Liver (tissue), 9 donors: ENCODE measurements around the gene DDX20. TPM values are rescaled to one million over a fixed set of nuclear protein-coding genes. Genes with fewer than 3 reads are reported as not detected.

ENCODE experiments used
- DNase-seq: peaks from one replicate; pipeline ENCODE4 v3.0.0-alpha.2; 2017; ENCODE audit warnings: low spot score
- H3K27ac ChIP-seq, 2 donors: one replicate each; pipeline ENCODE4 v1.7.0; 2013; ENCODE audit warnings: inconsistent platforms in 2 of 2, low read length in 2 of 2, control low read depth in 1 of 2, low read depth in 1 of 2, mild to moderate bottlenecking in 1 of 2
- H3K27me3 ChIP-seq, 4 donors: one replicate each; pipeline versions ENCODE4 v1.6.1 to v1.7.0; 2013; ENCODE audit warnings: low read length in 3 of 4, inconsistent platforms in 1 of 4, mild to moderate bottlenecking in 1 of 4, moderate library complexity in 1 of 4; ENCODE audit not compliant: control insufficient read depth in 4 of 4, insufficient read depth in 4 of 4
- H3K36me3 ChIP-seq, 4 donors: one replicate each; pipeline versions ENCODE4 v1.6.1 to v1.7.0; 2013; ENCODE audit warnings: low read length in 3 of 4, mild to moderate bottlenecking in 3 of 4, low read depth in 1 of 4, moderate library complexity in 1 of 4; ENCODE audit not compliant: control insufficient read depth in 4 of 4, insufficient read depth in 3 of 4
- H3K4me1 ChIP-seq, 4 donors: one replicate each; pipeline versions ENCODE4 v1.6.1 to v1.7.0; 2013; ENCODE audit warnings: low read length in 3 of 4, mild to moderate bottlenecking in 3 of 4, moderate library complexity in 1 of 4; ENCODE audit not compliant: control insufficient read depth in 4 of 4, insufficient read depth in 4 of 4
- H3K4me3 ChIP-seq, 3 donors: one replicate each; pipeline versions ENCODE4 v1.6.1 to v1.7.0; 2013; ENCODE audit warnings: low read length in 3 of 3, control low read depth in 1 of 3, low read depth in 1 of 3, mild to moderate bottlenecking in 1 of 3
- H3K9ac ChIP-seq, 2 donors: one replicate each; pipeline ENCODE4 v1.7.0; 2013; ENCODE audit warnings: low read length in 2 of 2, mild to moderate bottlenecking in 2 of 2, moderate library complexity in 2 of 2, control low read depth in 1 of 2, low read depth in 1 of 2
- H3K9me3 ChIP-seq, 4 donors: one replicate each; pipeline versions ENCODE4 v1.6.1 to v1.7.0; 2013; ENCODE audit warnings: low read length in 3 of 4; ENCODE audit not compliant: control insufficient read depth in 4 of 4
- ATF3 ChIP-seq: IDR thresholded peaks from 2 replicates; pipeline ENCODE4 v1.6.1; 2016; ENCODE audit warnings: antibody characterized with exemption
- CTCF ChIP-seq: fragments of 150-350 bp; IDR thresholded peaks from 2 replicates; pipeline ENCODE4 v1.5.1; 2017; ENCODE audit warnings: improper control_type of control experiment, low read depth, low read length; ENCODE audit not compliant: missing input control
- EGR1 ChIP-seq, 2 donors: IDR thresholded peaks; 2 replicates each; pipeline ENCODE4 v1.6.1; 2016 to 2018; ENCODE audit warnings: antibody characterized with exemption in 2 of 2, low read depth in 2 of 2
- FOXA1 ChIP-seq: IDR thresholded peaks from 2 replicates; pipeline ENCODE4 v1.6.1; 2016; ENCODE audit warnings: antibody characterized with exemption
- FOXA2 ChIP-seq: IDR thresholded peaks from 2 replicates; pipeline ENCODE4 v1.6.1; 2016; ENCODE audit warnings: antibody characterized with exemption
- GABPA ChIP-seq, 2 donors: IDR thresholded peaks in 1 of 2; conservative IDR thresholded peaks in 1 of 2; 2 replicates each; pipeline ENCODE4 v1.6.1; 2016; ENCODE audit warnings: antibody characterized with exemption in 2 of 2, mild to moderate bottlenecking in 1 of 2, moderate library complexity in 1 of 2
- HNF4A ChIP-seq, 2 donors: conservative IDR thresholded peaks; 2 replicates each; pipeline ENCODE4 v1.6.1; 2016; ENCODE audit warnings: antibody characterized with exemption in 2 of 2, mild to moderate bottlenecking in 2 of 2
- JUND ChIP-seq, 2 donors: IDR thresholded peaks; 2 replicates each; pipeline ENCODE4 v1.6.1; 2016; ENCODE audit warnings: antibody characterized with exemption in 2 of 2
- MAX ChIP-seq: IDR thresholded peaks from 2 replicates; pipeline ENCODE4 v1.6.1; 2016; ENCODE audit warnings: antibody characterized with exemption
- NR2F2 ChIP-seq: IDR thresholded peaks from 2 replicates; pipeline ENCODE4 v1.6.1; 2016; ENCODE audit warnings: antibody characterized with exemption
- RAD21 ChIP-seq, 2 donors: IDR thresholded peaks; 2 replicates each; pipeline ENCODE4 v1.6.1; 2016; ENCODE audit warnings: antibody characterized with exemption in 2 of 2, mild to moderate bottlenecking in 2 of 2
- REST ChIP-seq: IDR thresholded peaks from 2 replicates; pipeline ENCODE4 v1.6.1; 2016; ENCODE audit warnings: antibody characterized with exemption, mild to moderate bottlenecking
- SP1 ChIP-seq: IDR thresholded peaks from 2 replicates; pipeline ENCODE4 v1.6.1; 2018; ENCODE audit warnings: antibody characterized with exemption, mild to moderate bottlenecking
- TAF1 ChIP-seq: conservative IDR thresholded peaks from 2 replicates; pipeline ENCODE4 v1.6.1; 2016; ENCODE audit warnings: antibody characterized with exemption, mild to moderate bottlenecking
- YY1 ChIP-seq: IDR thresholded peaks from 2 replicates; pipeline ENCODE4 v1.6.1; 2016; ENCODE audit warnings: antibody characterized with exemption, mild to moderate bottlenecking
- ZBTB33 ChIP-seq: IDR thresholded peaks from 2 replicates; pipeline ENCODE4 v1.6.1; 2016; ENCODE audit warnings: antibody characterized with exemption
- WGBS: extraction: QIAGEN DNeasy Blood & Tissue Kit; methylation state at CpG from one replicate; pipeline ENCODE4 v1.1.7; 2013; 5-methylcytosine and 5-hydroxymethylcytosine counted together
- polyA plus RNA-seq, 2 donors: library from polyadenylated mRNA; stranded (reverse) in 1 of 2; unstranded in 1 of 2; fragments of 200-250 nt in 1 of 2; fragments of >200 nt in 1 of 2; fragmentation: Nextera tagmentation in 1 of 2; extraction: Ambion mirVana in 1 of 2; gene quantifications; one replicate each; pipeline versions ENCODE4 v1.2.1 to v1.2.3, GENCODE V29; 2013 to 2015
- total RNA-seq, 2 donors: library from RNA; depleted of rRNA; stranded (reverse); fragments of >200 nt; gene quantifications; one replicate each; pipeline ENCODE4 v1.2.3, GENCODE V29; 2014
- donor health status: healthy.
- donor health status: healthy.
- donor health status: healthy.
- donor health status: healthy.
- donor health status: healthy.

The DDX20 gene
- total and polyA plus RNA-seq, 4 donors = 2.3 to 8.6 (median 4.6) TPM

GRCh38 chr1:111777301-111777700, 21.6 kb downstream of the DDX20 start:
- H3K9ac ChIP-seq = no peak overlapping the region
- TF ChIP-seq YY1 = no peak
- no peak for TF ChIP-seq FOXA1
- TF ChIP-seq NR2F2 = no peak
- no peak overlapping the region for H3K4me3 ChIP-seq
- no peaks in the 10 kb centered on the region for H3K9me3 ChIP-seq
- WGBS = 43% methylated on average over 1 of the region's 1 CpG
- DNase-seq = no peak
- H3K36me3 ChIP-seq = peaks cover 0 to 23% (median 7%) of the 10 kb centered on the region in 4 donors
- no peaks in the 10 kb centered on the region for H3K27me3 ChIP-seq
- H3K4me1 ChIP-seq = peaks cover 0 to 2% (median 0%) of the 10 kb centered on the region in 4 donors
- no peak overlapping the region for H3K27ac ChIP-seq

- H3K36me3 ChIP-seq = peaks cover 0 to 23% (median 7%) of the 10 kb centered on the region in 4 donors
- no peak overlapping the region for H3K27ac ChIP-seq
- 92% methylated on average over 6 of the region's 6 CpGs for WGBS
- TF ChIP-seq SP1 (no peak), MAX (no peak), GABPA (IDR thresholded peaks at IDR 0.05 in 1 of 2, conservative IDR thresholded peaks at IDR 0.05 in 1 of 2) (no peak), TAF1 (no peak), REST (no peak), JUND (IDR thresholded peaks at IDR 0.05) (no peak), EGR1 (IDR thresholded peaks at IDR 0.05; ENCODE audit: low read depth in 2 of 2) (no peak), CTCF (no peak), HNF4A (conservative IDR thresholded peaks at IDR 0.05) (no peak), ZBTB33 (no peak), RAD21 (IDR thresholded peaks at IDR 0.05) (no peak), ATF3 (no peak), NR2F2 (no peak), FOXA2 (no peak)
- H3K9ac ChIP-seq = no peak overlapping the region
- H3K4me1 ChIP-seq = no peaks in the 10 kb centered on the region
- H3K4me3 ChIP-seq = no peak overlapping the region
- no peak for DNase-seq
- H3K27me3 ChIP-seq = no peaks in the 10 kb centered on the region
- no peaks in the 10 kb centered on the region for H3K9me3 ChIP-seq
These were observed 22.4 kb downstream of the DDX20 start for GRCh38 chr1:111778066-111778465.
